Liver (tissue), 9 donors: ENCODE measurements around the gene ERC1. TPM values are rescaled to one million over a fixed set of nuclear protein-coding genes. Genes with fewer than 3 reads are reported as not detected.

Experiments used
- DNase-seq: peaks from one replicate; pipeline ENCODE4 v3.0.0-alpha.2; 2017; ENCODE audit warnings: low spot score
- H3K27ac ChIP-seq, 2 donors: one replicate each; pipeline ENCODE4 v1.7.0; 2013; ENCODE audit warnings: inconsistent platforms in 2 of 2, low read length in 2 of 2, control low read depth in 1 of 2, low read depth in 1 of 2, mild to moderate bottlenecking in 1 of 2
- H3K27me3 ChIP-seq, 4 donors: one replicate each; pipeline versions ENCODE4 v1.6.1 to v1.7.0; 2013; ENCODE audit warnings: low read length in 3 of 4, inconsistent platforms in 1 of 4, mild to moderate bottlenecking in 1 of 4, moderate library complexity in 1 of 4; ENCODE audit not compliant: control insufficient read depth in 4 of 4, insufficient read depth in 4 of 4
- H3K36me3 ChIP-seq, 4 donors: one replicate each; pipeline versions ENCODE4 v1.6.1 to v1.7.0; 2013; ENCODE audit warnings: low read length in 3 of 4, mild to moderate bottlenecking in 3 of 4, low read depth in 1 of 4, moderate library complexity in 1 of 4; ENCODE audit not compliant: control insufficient read depth in 4 of 4, insufficient read depth in 3 of 4
- H3K4me1 ChIP-seq, 4 donors: one replicate each; pipeline versions ENCODE4 v1.6.1 to v1.7.0; 2013; ENCODE audit warnings: low read length in 3 of 4, mild to moderate bottlenecking in 3 of 4, moderate library complexity in 1 of 4; ENCODE audit not compliant: control insufficient read depth in 4 of 4, insufficient read depth in 4 of 4
- H3K4me3 ChIP-seq, 3 donors: one replicate each; pipeline versions ENCODE4 v1.6.1 to v1.7.0; 2013; ENCODE audit warnings: low read length in 3 of 3, control low read depth in 1 of 3, low read depth in 1 of 3, mild to moderate bottlenecking in 1 of 3
- H3K9ac ChIP-seq, 2 donors: one replicate each; pipeline ENCODE4 v1.7.0; 2013; ENCODE audit warnings: low read length in 2 of 2, mild to moderate bottlenecking in 2 of 2, moderate library complexity in 2 of 2, control low read depth in 1 of 2, low read depth in 1 of 2
- H3K9me3 ChIP-seq, 4 donors: one replicate each; pipeline versions ENCODE4 v1.6.1 to v1.7.0; 2013; ENCODE audit warnings: low read length in 3 of 4; ENCODE audit not compliant: control insufficient read depth in 4 of 4
- ATF3 ChIP-seq: IDR thresholded peaks from 2 replicates; pipeline ENCODE4 v1.6.1; 2016; ENCODE audit warnings: antibody characterized with exemption
- CTCF ChIP-seq: fragments of 150-350 bp; IDR thresholded peaks from 2 replicates; pipeline ENCODE4 v1.5.1; 2017; ENCODE audit warnings: improper control_type of control experiment, low read depth, low read length; ENCODE audit not compliant: missing input control
- EGR1 ChIP-seq, 2 donors: IDR thresholded peaks; 2 replicates each; pipeline ENCODE4 v1.6.1; 2016 to 2018; ENCODE audit warnings: antibody characterized with exemption in 2 of 2, low read depth in 2 of 2
- FOXA1 ChIP-seq: IDR thresholded peaks from 2 replicates; pipeline ENCODE4 v1.6.1; 2016; ENCODE audit warnings: antibody characterized with exemption
- FOXA2 ChIP-seq: IDR thresholded peaks from 2 replicates; pipeline ENCODE4 v1.6.1; 2016; ENCODE audit warnings: antibody characterized with exemption
- GABPA ChIP-seq, 2 donors: IDR thresholded peaks in 1 of 2; conservative IDR thresholded peaks in 1 of 2; 2 replicates each; pipeline ENCODE4 v1.6.1; 2016; ENCODE audit warnings: antibody characterized with exemption in 2 of 2, mild to moderate bottlenecking in 1 of 2, moderate library complexity in 1 of 2
- HNF4A ChIP-seq, 2 donors: conservative IDR thresholded peaks; 2 replicates each; pipeline ENCODE4 v1.6.1; 2016; ENCODE audit warnings: antibody characterized with exemption in 2 of 2, mild to moderate bottlenecking in 2 of 2
- HNF4G ChIP-seq: IDR thresholded peaks from 2 replicates; pipeline ENCODE4 v1.6.1; 2016; ENCODE audit warnings: antibody characterized with exemption
- JUND ChIP-seq, 2 donors: IDR thresholded peaks; 2 replicates each; pipeline ENCODE4 v1.6.1; 2016; ENCODE audit warnings: antibody characterized with exemption in 2 of 2
- MAX ChIP-seq: IDR thresholded peaks from 2 replicates; pipeline ENCODE4 v1.6.1; 2016; ENCODE audit warnings: antibody characterized with exemption
- NR2F2 ChIP-seq: IDR thresholded peaks from 2 replicates; pipeline ENCODE4 v1.6.1; 2016; ENCODE audit warnings: antibody characterized with exemption
- RAD21 ChIP-seq, 2 donors: IDR thresholded peaks; 2 replicates each; pipeline ENCODE4 v1.6.1; 2016; ENCODE audit warnings: antibody characterized with exemption in 2 of 2, mild to moderate bottlenecking in 2 of 2
- REST ChIP-seq: IDR thresholded peaks from 2 replicates; pipeline ENCODE4 v1.6.1; 2016; ENCODE audit warnings: antibody characterized with exemption, mild to moderate bottlenecking
- RXRA ChIP-seq, 2 donors: IDR thresholded peaks; 2 replicates each; pipeline ENCODE4 v1.6.1; 2017 to 2018; ENCODE audit warnings: antibody characterized with exemption in 2 of 2, mild to moderate bottlenecking in 1 of 2
- SP1 ChIP-seq: IDR thresholded peaks from 2 replicates; pipeline ENCODE4 v1.6.1; 2018; ENCODE audit warnings: antibody characterized with exemption, mild to moderate bottlenecking
- TAF1 ChIP-seq: conservative IDR thresholded peaks from 2 replicates; pipeline ENCODE4 v1.6.1; 2016; ENCODE audit warnings: antibody characterized with exemption, mild to moderate bottlenecking
- YY1 ChIP-seq: IDR thresholded peaks from 2 replicates; pipeline ENCODE4 v1.6.1; 2016; ENCODE audit warnings: antibody characterized with exemption, mild to moderate bottlenecking
- WGBS: extraction: QIAGEN DNeasy Blood & Tissue Kit; methylation state at CpG from one replicate; pipeline ENCODE4 v1.1.7; 2013; 5-methylcytosine and 5-hydroxymethylcytosine counted together
- polyA plus RNA-seq, 2 donors: library from polyadenylated mRNA; stranded (reverse) in 1 of 2; unstranded in 1 of 2; fragments of 200-250 nt in 1 of 2; fragments of >200 nt in 1 of 2; fragmentation: Nextera tagmentation in 1 of 2; extraction: Ambion mirVana in 1 of 2; gene quantifications; one replicate each; pipeline versions ENCODE4 v1.2.1 to v1.2.3, GENCODE V29; 2013 to 2015
- total RNA-seq, 2 donors: library from RNA; depleted of rRNA; stranded (reverse); fragments of >200 nt; gene quantifications; one replicate each; pipeline ENCODE4 v1.2.3, GENCODE V29; 2014
- donor health status: healthy.
- donor health status: healthy.
- donor health status: healthy.
- donor health status: healthy.
- donor health status: healthy.

The ERC1 gene
- total and polyA plus RNA-seq, 4 donors = 6.2 to 50.2 (median 10.3) TPM

DNA sequence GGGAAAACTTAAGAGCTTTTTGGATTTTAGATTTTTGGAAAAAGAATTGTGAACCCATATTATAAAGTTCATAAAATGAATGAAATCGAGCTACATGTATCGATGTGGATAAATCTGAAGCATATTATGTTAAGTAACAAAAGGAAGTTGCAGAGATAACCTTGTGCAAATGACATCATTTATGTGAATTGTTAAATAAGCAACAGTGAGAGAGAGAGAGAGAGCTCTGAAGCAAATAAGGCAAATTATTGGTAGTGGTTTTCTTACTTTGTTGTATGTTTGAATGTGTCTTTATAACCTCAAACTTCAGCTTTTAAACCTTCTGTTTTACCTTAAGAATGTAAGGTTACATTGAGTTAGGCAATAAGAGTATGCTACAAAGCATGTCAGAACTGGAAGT is 78.8 kb downstream of the ERC1 start:
- no peak for DNase-seq
- 80% methylated on average over 2 of the region's 2 CpGs for WGBS
- H3K36me3 ChIP-seq = no peaks in the 10 kb centered on the region
- H3K9me3 ChIP-seq = no peaks in the 10 kb centered on the region
- no peaks in the 10 kb centered on the region for H3K4me1 ChIP-seq
- no peaks in the 10 kb centered on the region for H3K27me3 ChIP-seq
- TF ChIP-seq RAD21 (IDR thresholded peaks at IDR 0.05) (no peak), SP1 (no peak), TAF1 (no peak), YY1 (no peak), FOXA2 (no peak), MAX (no peak), EGR1 (IDR thresholded peaks at IDR 0.05; ENCODE audit: low read depth in 2 of 2) (no peak), HNF4A (conservative IDR thresholded peaks at IDR 0.05) (no peak), REST (no peak), ATF3 (no peak), RXRA (IDR thresholded peaks at IDR 0.05) (no peak), GABPA (IDR thresholded peaks at IDR 0.05 in 1 of 2, conservative IDR thresholded peaks at IDR 0.05 in 1 of 2) (no peak), NR2F2 (no peak), HNF4G (no peak), JUND (IDR thresholded peaks at IDR 0.05) (no peak)
- no peak overlapping the region for H3K9ac ChIP-seq
- H3K27ac ChIP-seq = no peak overlapping the region
- H3K4me3 ChIP-seq = no peak overlapping the region

DNA sequence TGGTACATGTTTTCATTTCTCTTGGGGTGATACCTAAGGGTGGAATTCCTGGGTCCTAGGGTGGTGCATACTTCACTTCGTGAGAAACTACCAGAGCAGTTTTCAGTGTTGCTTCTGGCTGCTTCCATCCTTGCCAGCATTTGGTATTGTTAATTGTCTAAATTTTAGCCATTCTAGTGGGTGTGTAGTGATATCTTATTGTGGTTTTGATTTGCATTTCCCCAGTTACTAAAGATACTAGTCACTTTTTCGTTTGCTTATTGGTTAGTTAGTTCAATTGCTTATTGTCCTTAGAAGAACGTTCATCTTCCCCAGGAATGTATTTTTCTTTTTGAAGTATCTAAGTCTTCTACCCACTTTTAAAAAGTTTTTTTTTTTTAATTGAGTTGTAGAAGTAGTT is 80.2 kb downstream of the ERC1 start:
- WGBS = 88% methylated on average over 3 of the region's 3 CpGs
- no peak overlapping the region for H3K9ac ChIP-seq
- no peaks in the 10 kb centered on the region for H3K36me3 ChIP-seq
- DNase-seq = no peak
- H3K9me3 ChIP-seq = no peaks in the 10 kb centered on the region
- H3K4me3 ChIP-seq = no peak overlapping the region
- H3K27me3 ChIP-seq = no peaks in the 10 kb centered on the region
- H3K4me1 ChIP-seq = no peaks in the 10 kb centered on the region
- TF ChIP-seq RXRA (IDR thresholded peaks at IDR 0.05) (no peak), RAD21 (IDR thresholded peaks at IDR 0.05) (no peak), SP1 (no peak), NR2F2 (no peak), JUND (IDR thresholded peaks at IDR 0.05) (no peak), FOXA1 (no peak), MAX (no peak), TAF1 (no peak), HNF4G (no peak), ATF3 (no peak), FOXA2 (no peak), HNF4A (conservative IDR thresholded peaks at IDR 0.05) (no peak), CTCF (no peak), GABPA (IDR thresholded peaks at IDR 0.05 in 1 of 2, conservative IDR thresholded peaks at IDR 0.05 in 1 of 2) (no peak)
- H3K27ac ChIP-seq = no peak overlapping the region
